ENCODE measurements around the gene HSPA1L. TPM values are rescaled to one million over a fixed set of nuclear protein-coding genes. Genes with fewer than 3 reads are reported as not detected.

Gene HSPA1L
- total and polyA plus RNA-seq, 2 experiments from 2014 or later = 0.44 to 0.83 TPM

- TF ChIP-seq REST (IDR thresholded peaks at IDR 0.05; ENCODE audit: unreplicated experiment) (no peak), CREB1 (CRISPR knock-in tag; IDR thresholded peaks at IDR 0.05; ENCODE audit: low read depth) (no peak), CTCF (conservative IDR thresholded peaks at IDR 0.05; ENCODE audit: low read depth in 2 of 2) (no peak), STAT1 (IDR thresholded peaks at IDR 0.05; ENCODE audit: unreplicated experiment) (no peak)
- TF ChIP-seq, protein P1, sequence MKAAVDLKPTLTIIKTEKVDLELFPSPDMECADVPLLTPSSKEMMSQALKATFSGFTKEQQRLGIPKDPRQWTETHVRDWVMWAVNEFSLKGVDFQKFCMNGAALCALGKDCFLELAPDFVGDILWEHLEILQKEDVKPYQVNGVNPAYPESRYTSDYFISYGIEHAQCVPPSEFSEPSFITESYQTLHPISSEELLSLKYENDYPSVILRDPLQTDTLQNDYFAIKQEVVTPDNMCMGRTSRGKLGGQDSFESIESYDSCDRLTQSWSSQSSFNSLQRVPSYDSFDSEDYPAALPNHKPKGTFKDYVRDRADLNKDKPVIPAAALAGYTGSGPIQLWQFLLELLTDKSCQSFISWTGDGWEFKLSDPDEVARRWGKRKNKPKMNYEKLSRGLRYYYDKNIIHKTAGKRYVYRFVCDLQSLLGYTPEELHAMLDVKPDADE (IDR thresholded peaks at IDR 0.05) = no peak
Measured at GRCh38 chr6:31767096-31767645, 47.9 kb downstream of the HSPA1L start (continued).

- ATAC-seq (peak; percentile 92), DNase-seq (ENCODE audit: low spot score) (peak; percentile 81)
- TF ChIP-seq POLR2AphosphoS5 (IDR thresholded peaks at IDR 0.05; ENCODE audit: low read depth) (peak; percentile 51), CTCF (conservative IDR thresholded peaks at IDR 0.05; ENCODE audit: low read depth in 2 of 2) (peak in 1 of 2 experiments; percentile 12; a peak in 1 of 4 replicates)
- TF ChIP-seq, protein P1 (IDR thresholded peaks at IDR 0.05) = no peak
- no peaks in the 10 kb centered on the region for H3K9me2 ChIP-seq (ENCODE audit: insufficient read depth)
- 0 out of 2 replicates have a peak, but pooled peaks cover 2% of the 10 kb centered on the region for H3F3A ChIP-seq (replicated peaks; ENCODE audit: low read depth)
- peak overlapping the region; percentile 90 for H2AFZ ChIP-seq
- peaks cover 15% of the 10 kb centered on the region for H3K27me3 Mint-ChIP-seq (ENCODE audit: insufficient read depth, low read depth, poor library complexity)
- peak overlapping the region; percentile 60 for H3K4me3 ChIP-seq
- no peaks in the 10 kb centered on the region for H3K27me3 ChIP-seq (ENCODE audit: insufficient read depth)
- H3K27ac Mint-ChIP-seq = no peak overlapping the region
- peaks cover 14% of the 10 kb centered on the region for H3K4me1 ChIP-seq (ENCODE audit: insufficient read depth)
- H3K9me3 Mint-ChIP-seq = no peaks in the 10 kb centered on the region; the same call in 2 of the 3 replicates
- H3K36me3 Mint-ChIP-seq (ENCODE audit: low read depth) = peaks cover 6% of the 10 kb centered on the region
- H3K4me1 Mint-ChIP-seq = peaks cover 24% of the 10 kb centered on the region
- no peaks in the 10 kb centered on the region for H3K36me3 ChIP-seq (ENCODE audit: insufficient read depth)
- no peaks in the 10 kb centered on the region for H4K20me1 ChIP-seq (replicated peaks; ENCODE audit: insufficient read depth)
- H3K79me2 ChIP-seq (replicated peaks; ENCODE audit: insufficient read depth) = no peaks in the 10 kb centered on the region
- H3K4me3 Mint-ChIP-seq = peak overlapping the region; percentile 58
- H3K27ac ChIP-seq (ENCODE audit: low read depth) = 0 out of 2 replicates have a peak overlapping the region, but pooled peaks have one; percentile 14
- H3K4me2 ChIP-seq = peak overlapping the region; percentile 86
Measured at GRCh38 chr6:31765910-31766794, 48.9 kb downstream of the HSPA1L start.

Measured in GM23338 (cell line).